ENCODE measurements around the gene TTC31. TPM values are rescaled to one million over a fixed set of nuclear protein-coding genes. Genes with fewer than 3 reads are reported as not detected.

The TTC31 gene
- total RNA-seq, 1 experiment from 2014 or later: 25.8 TPM

DNA sequence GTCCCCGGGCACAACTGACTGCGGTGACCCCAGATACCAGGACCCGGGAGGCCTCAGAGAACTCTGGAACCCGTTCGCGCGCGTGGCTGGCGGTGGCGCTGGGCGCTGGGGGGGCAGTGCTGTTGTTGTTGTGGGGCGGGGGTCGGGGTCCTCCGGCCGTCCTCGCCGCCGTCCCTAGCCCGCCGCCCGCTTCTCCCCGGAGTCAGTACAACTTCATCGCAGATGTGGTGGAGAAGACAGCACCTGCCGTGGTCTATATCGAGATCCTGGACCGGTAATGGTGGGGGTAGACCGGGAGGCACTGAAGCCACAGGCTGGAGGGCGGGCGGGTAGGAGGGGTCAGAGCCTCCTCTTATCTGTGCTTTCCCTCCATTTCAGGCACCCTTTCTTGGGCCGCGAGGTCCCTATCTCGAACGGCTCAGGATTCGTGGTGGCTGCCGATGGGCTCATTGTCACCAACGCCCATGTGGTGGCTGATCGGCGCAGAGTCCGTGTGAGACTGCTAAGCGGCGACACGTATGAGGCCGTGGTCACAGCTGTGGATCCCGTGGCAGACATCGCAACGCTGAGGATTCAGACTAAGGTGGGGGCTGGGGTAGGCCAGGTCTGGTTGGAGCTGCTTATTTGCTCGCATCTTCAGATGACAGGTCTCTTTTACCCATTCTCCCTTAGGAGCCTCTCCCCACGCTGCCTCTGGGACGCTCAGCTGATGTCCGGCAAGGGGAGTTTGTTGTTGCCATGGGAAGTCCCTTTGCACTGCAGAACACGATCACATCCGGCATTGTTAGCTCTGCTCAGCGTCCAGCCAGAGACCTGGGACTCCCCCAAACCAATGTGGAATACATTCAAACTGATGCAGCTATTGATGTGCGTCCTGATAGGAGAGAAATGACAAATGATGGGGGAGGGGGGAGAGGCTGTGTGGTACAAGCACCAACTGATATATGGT is 47.6 kb downstream of the TTC31 start:
- H3K36me3 ChIP-seq (ENCODE audit: insufficient read depth, low read length, poor library complexity, severe bottlenecking): peaks cover 30% of the 10 kb centered on the region
- BruUV-seq (replicated peaks): no TSS peak
- ChIA-PET POLR2A (ENCODE audit: low non-redundant PET) (interaction anchor here (0.5 kb wide), 1 partner anchor 56 kb away, joined by 7 read pairs; no protein-coding TSS in a partner anchor), CTCF (no interaction called here)
- intact Hi-C loops (cut with micrococcal nuclease; ENCODE audit: unreplicated experiment): loop anchor here (5.0 to 10.0 kb wide), 2 partner anchors 196 to 278 kb away; no protein-coding TSS in a partner anchor
- TF ChIP-seq, protein P1, sequence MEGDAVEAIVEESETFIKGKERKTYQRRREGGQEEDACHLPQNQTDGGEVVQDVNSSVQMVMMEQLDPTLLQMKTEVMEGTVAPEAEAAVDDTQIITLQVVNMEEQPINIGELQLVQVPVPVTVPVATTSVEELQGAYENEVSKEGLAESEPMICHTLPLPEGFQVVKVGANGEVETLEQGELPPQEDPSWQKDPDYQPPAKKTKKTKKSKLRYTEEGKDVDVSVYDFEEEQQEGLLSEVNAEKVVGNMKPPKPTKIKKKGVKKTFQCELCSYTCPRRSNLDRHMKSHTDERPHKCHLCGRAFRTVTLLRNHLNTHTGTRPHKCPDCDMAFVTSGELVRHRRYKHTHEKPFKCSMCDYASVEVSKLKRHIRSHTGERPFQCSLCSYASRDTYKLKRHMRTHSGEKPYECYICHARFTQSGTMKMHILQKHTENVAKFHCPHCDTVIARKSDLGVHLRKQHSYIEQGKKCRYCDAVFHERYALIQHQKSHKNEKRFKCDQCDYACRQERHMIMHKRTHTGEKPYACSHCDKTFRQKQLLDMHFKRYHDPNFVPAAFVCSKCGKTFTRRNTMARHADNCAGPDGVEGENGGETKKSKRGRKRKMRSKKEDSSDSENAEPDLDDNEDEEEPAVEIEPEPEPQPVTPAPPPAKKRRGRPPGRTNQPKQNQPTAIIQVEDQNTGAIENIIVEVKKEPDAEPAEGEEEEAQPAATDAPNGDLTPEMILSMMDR (conservative IDR thresholded peaks at IDR 0.05; ENCODE audit: low read depth, low read length): no peak
- TF ChIP-seq EZH2 (IDR thresholded peaks at IDR 0.05; ENCODE audit: borderline replicate concordance, low read depth, low read length, poor library complexity, severe bottlenecking): no peak
- peak overlapping the region; percentile 91 for H3K27ac ChIP-seq (ENCODE audit: low read depth, low read length, poor library complexity, severe bottlenecking)
- peaks cover 16% of the 10 kb centered on the region for H3K4me1 ChIP-seq (ENCODE audit: insufficient read depth, low read length, poor library complexity, severe bottlenecking)
- no peaks in the 10 kb centered on the region for H3K27me3 ChIP-seq (replicated peaks; ENCODE audit: insufficient read depth, low read depth, low read length, poor library complexity)
- H3K9me3 ChIP-seq (ENCODE audit: low read depth, low read length, poor library complexity, severe bottlenecking): no peaks in the 10 kb centered on the region
- peak overlapping the region; percentile 97 for H3K4me3 ChIP-seq (ENCODE audit: low read depth, low read length, poor library complexity, severe bottlenecking)
- peak; percentile 42 for DNase-seq (ENCODE audit: low spot score)

DNA sequence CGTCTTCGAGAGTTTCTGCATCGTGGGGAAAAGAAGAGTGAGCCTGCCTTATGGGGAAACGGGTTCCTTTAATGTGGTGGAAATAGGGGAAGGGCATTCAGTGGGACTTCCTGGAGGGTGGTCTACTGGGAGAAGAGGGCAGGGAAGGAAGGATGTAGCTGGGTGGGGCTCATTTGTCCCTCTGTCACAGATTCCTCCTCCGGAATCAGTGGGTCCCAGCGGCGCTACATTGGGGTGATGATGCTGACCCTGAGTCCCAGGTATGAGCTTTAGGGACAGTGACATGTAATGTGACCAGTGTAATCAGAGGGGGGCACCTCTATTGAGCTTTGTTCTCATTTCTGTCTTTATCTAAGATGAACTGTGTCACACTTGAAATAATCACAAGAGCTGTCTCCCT is 48.8 kb downstream of the TTC31 start:
- Histone ChIP-seq H3K27me3 (replicated peaks; ENCODE audit: insufficient read depth, low read depth, low read length, poor library complexity) (no peaks in the 10 kb centered on the region), H3K27ac (ENCODE audit: low read depth, low read length, poor library complexity, severe bottlenecking) (no peak overlapping the region), H3K36me3 (ENCODE audit: insufficient read depth, low read length, poor library complexity, severe bottlenecking) (peaks cover 20% of the 10 kb centered on the region), H3K9me3 (ENCODE audit: low read depth, low read length, poor library complexity, severe bottlenecking) (no peaks in the 10 kb centered on the region), H3K4me3 (ENCODE audit: low read depth, low read length, poor library complexity, severe bottlenecking) (no peak overlapping the region), H3K4me1 (ENCODE audit: insufficient read depth, low read length, poor library complexity, severe bottlenecking) (peaks cover 16% of the 10 kb centered on the region)
- TF ChIP-seq EZH2 (IDR thresholded peaks at IDR 0.05; ENCODE audit: borderline replicate concordance, low read depth, low read length, poor library complexity, severe bottlenecking): no peak
- TF ChIP-seq, protein P1 (conservative IDR thresholded peaks at IDR 0.05; ENCODE audit: low read depth, low read length): no peak
- CTCF ChIA-PET: interaction anchor here (0.6 to 1.0 kb wide), 5 partner anchors 24 to 282 kb away, joined by 3 to 7 read pairs (median 3); partner anchors contain the start of genes CCDC142, PCGF1 and TTC31
- DNase-seq (ENCODE audit: low spot score): no peak
- intact Hi-C loops (cut with micrococcal nuclease; ENCODE audit: unreplicated experiment): loop anchor here (1.0 to 10.0 kb wide), 3 partner anchors 48 to 279 kb away; partner anchors contain the start of gene TTC31
- POLR2A ChIA-PET (ENCODE audit: low non-redundant PET): no interaction called here
- BruUV-seq (replicated peaks): no TSS peak

DNA sequence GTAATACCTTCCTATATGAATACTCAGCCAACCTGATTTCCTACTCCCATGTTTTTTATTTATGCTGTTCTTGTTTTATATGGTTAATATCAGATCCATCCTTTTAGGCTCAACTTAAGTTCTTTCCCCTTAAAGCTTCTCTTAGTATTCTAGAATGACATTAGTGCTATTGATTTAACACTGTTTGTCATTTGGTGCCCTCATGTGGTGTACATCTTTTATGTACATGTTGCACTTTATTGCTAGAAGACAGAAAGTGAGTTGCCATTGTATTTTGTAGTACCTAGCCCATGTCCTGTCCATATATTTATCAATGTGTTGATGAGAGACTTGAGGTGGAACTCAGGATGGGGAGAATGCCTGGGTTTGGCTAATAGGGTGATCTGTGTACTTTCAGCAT is 49.3 kb downstream of the TTC31 start:
- POLR2A ChIA-PET (ENCODE audit: low non-redundant PET): no interaction called here
- BruUV-seq (replicated peaks): no TSS peak

More for the DNA sequence above, 49.3 kb downstream of the TTC31 start:
- intact Hi-C loops (cut with micrococcal nuclease; ENCODE audit: unreplicated experiment): loop anchor here (1.0 to 10.0 kb wide), 3 partner anchors 49 to 280 kb away; partner anchors contain the start of gene TTC31
- Histone ChIP-seq H3K27me3 (replicated peaks; ENCODE audit: insufficient read depth, low read depth, low read length, poor library complexity) (no peaks in the 10 kb centered on the region), H3K4me1 (ENCODE audit: insufficient read depth, low read length, poor library complexity, severe bottlenecking) (peaks cover 16% of the 10 kb centered on the region), H3K9me3 (ENCODE audit: low read depth, low read length, poor library complexity, severe bottlenecking) (no peaks in the 10 kb centered on the region), H3K27ac (ENCODE audit: low read depth, low read length, poor library complexity, severe bottlenecking) (no peak overlapping the region), H3K36me3 (ENCODE audit: insufficient read depth, low read length, poor library complexity, severe bottlenecking) (peaks cover 14% of the 10 kb centered on the region), H3K4me3 (ENCODE audit: low read depth, low read length, poor library complexity, severe bottlenecking) (no peak overlapping the region)
- TF ChIP-seq EZH2 (IDR thresholded peaks at IDR 0.05; ENCODE audit: borderline replicate concordance, low read depth, low read length, poor library complexity, severe bottlenecking): no peak
- TF ChIP-seq, protein P1 (conservative IDR thresholded peaks at IDR 0.05; ENCODE audit: low read depth, low read length): peak; percentile 56
- CTCF ChIA-PET: interaction anchor here (0.6 to 1.0 kb wide), 5 partner anchors 25 to 283 kb away, joined by 3 to 7 read pairs (median 3); partner anchors contain the start of genes CCDC142, PCGF1 and TTC31
- peak; percentile 64 for DNase-seq (ENCODE audit: low spot score)
